ENCODE measurements around the gene MEAK7. TPM values are rescaled to one million over a fixed set of nuclear protein-coding genes. Genes with fewer than 3 reads are reported as not detected.
A peak's percentile ranks its signal among the peaks of the same experiment; 100 is the strongest.

Gene MEAK7
- total RNA-seq, 1 donor from 2014 or later: 34.2 TPM

DNA sequence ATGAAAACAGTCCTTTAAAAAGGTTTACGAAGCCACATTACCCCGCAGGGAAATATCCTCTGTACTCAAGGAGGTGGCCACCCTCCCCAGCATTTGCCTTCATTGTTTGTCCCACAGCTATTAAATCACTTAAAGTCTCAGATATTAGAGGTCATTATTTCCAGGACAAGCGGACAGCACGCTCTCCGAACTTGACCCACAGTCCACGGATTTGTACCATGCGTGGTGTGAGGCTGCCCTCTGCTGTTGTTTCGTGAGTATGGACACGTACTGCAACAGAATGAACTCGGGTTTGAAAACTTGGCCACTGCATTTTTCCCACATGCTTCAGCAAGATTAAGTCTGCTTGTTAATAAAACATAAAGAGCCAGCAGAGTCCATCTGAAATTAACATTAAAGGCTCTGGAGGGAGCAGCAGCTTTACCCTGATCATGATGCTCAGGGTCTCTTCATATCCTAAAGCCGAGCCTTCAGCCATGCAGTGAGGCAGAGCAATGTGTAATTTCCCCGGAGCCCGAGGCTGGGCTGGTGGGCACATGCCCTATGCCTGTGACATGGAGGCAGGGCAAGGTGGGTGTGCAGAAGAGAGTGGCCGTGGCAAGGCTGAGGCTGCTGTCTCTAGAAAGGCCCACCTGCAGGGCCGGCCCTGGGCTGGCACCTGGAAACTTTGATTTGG is 19.7 kb downstream of the MEAK7 start:
- TF ChIP-seq, protein P1, sequence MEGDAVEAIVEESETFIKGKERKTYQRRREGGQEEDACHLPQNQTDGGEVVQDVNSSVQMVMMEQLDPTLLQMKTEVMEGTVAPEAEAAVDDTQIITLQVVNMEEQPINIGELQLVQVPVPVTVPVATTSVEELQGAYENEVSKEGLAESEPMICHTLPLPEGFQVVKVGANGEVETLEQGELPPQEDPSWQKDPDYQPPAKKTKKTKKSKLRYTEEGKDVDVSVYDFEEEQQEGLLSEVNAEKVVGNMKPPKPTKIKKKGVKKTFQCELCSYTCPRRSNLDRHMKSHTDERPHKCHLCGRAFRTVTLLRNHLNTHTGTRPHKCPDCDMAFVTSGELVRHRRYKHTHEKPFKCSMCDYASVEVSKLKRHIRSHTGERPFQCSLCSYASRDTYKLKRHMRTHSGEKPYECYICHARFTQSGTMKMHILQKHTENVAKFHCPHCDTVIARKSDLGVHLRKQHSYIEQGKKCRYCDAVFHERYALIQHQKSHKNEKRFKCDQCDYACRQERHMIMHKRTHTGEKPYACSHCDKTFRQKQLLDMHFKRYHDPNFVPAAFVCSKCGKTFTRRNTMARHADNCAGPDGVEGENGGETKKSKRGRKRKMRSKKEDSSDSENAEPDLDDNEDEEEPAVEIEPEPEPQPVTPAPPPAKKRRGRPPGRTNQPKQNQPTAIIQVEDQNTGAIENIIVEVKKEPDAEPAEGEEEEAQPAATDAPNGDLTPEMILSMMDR (IDR thresholded peaks at IDR 0.05; ENCODE audit: unreplicated experiment): peak; percentile 69
- peaks cover 3% of the 10 kb centered on the region for H3K27me3 Mint-ChIP-seq (ENCODE audit: unreplicated experiment)
- no peak overlapping the region for H3K27ac Mint-ChIP-seq (ENCODE audit: unreplicated experiment)
- H3K4me3 Mint-ChIP-seq (ENCODE audit: unreplicated experiment): no peak overlapping the region
- peaks cover 9% of the 10 kb centered on the region for H3K4me1 Mint-ChIP-seq (ENCODE audit: unreplicated experiment)
- no peaks in the 10 kb centered on the region for H3K9me3 Mint-ChIP-seq (ENCODE audit: unreplicated experiment)
- H3K36me3 Mint-ChIP-seq (ENCODE audit: low read depth, unreplicated experiment): peaks cover 8% of the 10 kb centered on the region
- peak; percentile 58 for DNase-seq (ENCODE audit: low spot score)

DNA sequence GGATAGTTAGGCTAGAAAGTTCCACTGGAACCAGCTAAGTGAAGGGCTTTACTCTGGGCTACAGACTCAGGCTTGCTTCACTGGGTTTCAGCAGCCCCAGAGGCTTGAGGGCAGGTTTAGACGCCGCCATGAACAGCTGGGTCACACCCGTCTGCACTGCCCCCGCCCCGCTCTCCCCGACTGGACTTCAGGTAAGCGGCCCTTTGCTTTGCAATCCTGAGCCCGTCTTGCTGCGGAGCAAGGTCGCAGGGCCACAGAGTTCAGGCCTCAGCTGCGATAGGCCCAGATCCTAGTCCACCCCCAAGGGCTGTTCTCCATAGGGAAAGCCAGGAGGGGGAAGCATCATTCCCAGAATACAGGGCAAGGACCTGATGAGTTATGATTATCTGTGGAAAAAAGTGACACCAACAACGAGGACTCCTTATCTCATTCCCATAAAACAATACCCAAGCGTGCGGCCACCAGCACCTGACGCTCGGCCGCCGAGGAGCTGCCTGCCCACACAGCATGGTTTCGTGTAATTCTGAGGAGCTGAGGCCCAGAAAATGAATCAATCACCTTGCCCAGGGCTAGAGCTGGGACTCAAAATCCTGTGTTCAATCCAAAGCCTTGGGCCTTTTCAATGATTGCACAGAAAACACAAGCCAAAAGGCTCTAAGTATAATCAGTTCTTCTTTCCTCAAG is 20.4 kb downstream of the MEAK7 start:
- peaks cover 9% of the 10 kb centered on the region for H3K4me1 Mint-ChIP-seq (ENCODE audit: unreplicated experiment)
- H3K36me3 Mint-ChIP-seq (ENCODE audit: low read depth, unreplicated experiment): peaks cover 12% of the 10 kb centered on the region
- H3K4me3 Mint-ChIP-seq (ENCODE audit: unreplicated experiment): no peak overlapping the region
- H3K27me3 Mint-ChIP-seq (ENCODE audit: unreplicated experiment): peaks cover 4% of the 10 kb centered on the region
- TF ChIP-seq, protein P1 (IDR thresholded peaks at IDR 0.05; ENCODE audit: unreplicated experiment): no peak
- DNase-seq (ENCODE audit: low spot score): no peak
- H3K9me3 Mint-ChIP-seq (ENCODE audit: unreplicated experiment): no peaks in the 10 kb centered on the region
- no peak overlapping the region for H3K27ac Mint-ChIP-seq (ENCODE audit: unreplicated experiment)

GRCh38 chr16:84482951-84483881 is 21.2 kb downstream of the MEAK7 start:
- Mint-ChIP-seq H3K27me3 (ENCODE audit: unreplicated experiment) (peaks cover 7% of the 10 kb centered on the region), H3K4me1 (ENCODE audit: unreplicated experiment) (peaks cover 9% of the 10 kb centered on the region), H3K27ac (ENCODE audit: unreplicated experiment) (no peak overlapping the region)

GRCh38 chr16:84482001-84482891 is 22.2 kb downstream of the MEAK7 start:
- H3K9me3 Mint-ChIP-seq (ENCODE audit: unreplicated experiment): no peaks in the 10 kb centered on the region
- no peak for DNase-seq (ENCODE audit: low spot score)

More at GRCh38 chr16:84482951-84483881, 21.2 kb downstream of the MEAK7 start:
- Mint-ChIP-seq H3K36me3 (ENCODE audit: low read depth, unreplicated experiment) (peaks cover 18% of the 10 kb centered on the region), H3K9me3 (ENCODE audit: unreplicated experiment) (no peaks in the 10 kb centered on the region), H3K4me3 (ENCODE audit: unreplicated experiment) (no peak overlapping the region)
- no peak for DNase-seq (ENCODE audit: low spot score)
- TF ChIP-seq, protein P1 (IDR thresholded peaks at IDR 0.05; ENCODE audit: unreplicated experiment): no peak

More at GRCh38 chr16:84482001-84482891, 22.2 kb downstream of the MEAK7 start:
- peaks cover 9% of the 10 kb centered on the region for H3K4me1 Mint-ChIP-seq (ENCODE audit: unreplicated experiment)
- no peak overlapping the region for H3K27ac Mint-ChIP-seq (ENCODE audit: unreplicated experiment)
- H3K27me3 Mint-ChIP-seq (ENCODE audit: unreplicated experiment): peaks cover 10% of the 10 kb centered on the region
- TF ChIP-seq, protein P1 (IDR thresholded peaks at IDR 0.05; ENCODE audit: unreplicated experiment): no peak
- peaks cover 19% of the 10 kb centered on the region for H3K36me3 Mint-ChIP-seq (ENCODE audit: low read depth, unreplicated experiment)
- H3K4me3 Mint-ChIP-seq (ENCODE audit: unreplicated experiment): no peak overlapping the region
